ENCODE data around the gene METTL14.

Gene METTL14

GRCh38 chr4:118712872-118713271, 27.7 kb downstream of the METTL14 start:
- H3K27ac ChIP-seq (ENCODE audit: low read length) = no peak overlapping the region
- H3K4me1 ChIP-seq (ENCODE audit: control insufficient read depth, insufficient read depth, low read length) = no peaks in the 10 kb centered on the region
- no peaks in the 10 kb centered on the region for H3K36me3 ChIP-seq (ENCODE audit: control insufficient read depth, insufficient read depth, low read length)
- no peak for DNase-seq (ENCODE audit: low read depth, low spot score)
- WGBS (ENCODE audit: insufficient coverage, insufficient read length) = no CpG with 5 or more reads among the region's 1 CpG
- no peak overlapping the region for H3K4me3 ChIP-seq (ENCODE audit: low read length)
- H3K27me3 ChIP-seq (ENCODE audit: control insufficient read depth, insufficient read depth, low read length) = no peaks in the 10 kb centered on the region
- H3K9me3 ChIP-seq (ENCODE audit: control insufficient read depth, insufficient read depth, low read length) = no peaks in the 10 kb centered on the region

- Histone ChIP-seq H3K27me3 (ENCODE audit: control insufficient read depth, insufficient read depth, low read length) (no peaks in the 10 kb centered on the region), H3K36me3 (ENCODE audit: control insufficient read depth, insufficient read depth, low read length) (no peaks in the 10 kb centered on the region), H3K27ac (ENCODE audit: low read length) (no peak overlapping the region), H3K4me3 (ENCODE audit: low read length) (no peak overlapping the region), H3K4me1 (ENCODE audit: control insufficient read depth, insufficient read depth, low read length) (no peaks in the 10 kb centered on the region), H3K9me3 (ENCODE audit: control insufficient read depth, insufficient read depth, low read length) (no peaks in the 10 kb centered on the region)
- WGBS (ENCODE audit: insufficient coverage, insufficient read length) = no CpG with 5 or more reads among the region's 4 CpGs
- DNase-seq (ENCODE audit: low read depth, low spot score) = no peak
These were observed 29.5 kb downstream of the METTL14 start for GRCh38 chr4:118714682-118715081.

GRCh38 chr4:118716304-118716703, 31.1 kb downstream of the METTL14 start:
- Histone ChIP-seq H3K4me1 (ENCODE audit: control insufficient read depth, insufficient read depth, low read length) (no peaks in the 10 kb centered on the region), H3K27me3 (ENCODE audit: control insufficient read depth, insufficient read depth, low read length) (no peaks in the 10 kb centered on the region), H3K9me3 (ENCODE audit: control insufficient read depth, insufficient read depth, low read length) (no peaks in the 10 kb centered on the region), H3K4me3 (ENCODE audit: low read length) (no peak overlapping the region), H3K27ac (ENCODE audit: low read length) (no peak overlapping the region), H3K36me3 (ENCODE audit: control insufficient read depth, insufficient read depth, low read length) (no peaks in the 10 kb centered on the region; the same call in 1 of the 2 replicates)
- no CpG with 5 or more reads among the region's 3 CpGs for WGBS (ENCODE audit: insufficient coverage, insufficient read length)
- DNase-seq (ENCODE audit: low read depth, low spot score) = no peak

GRCh38 chr4:118718511-118719170, 33.4 kb downstream of the METTL14 start:
- no peak overlapping the region for H3K4me3 ChIP-seq (ENCODE audit: low read length)
- WGBS (ENCODE audit: insufficient coverage, insufficient read length) = no CpG with 5 or more reads among the region's 4 CpGs
- H3K27ac ChIP-seq (ENCODE audit: low read length) = no peak overlapping the region
- no peaks in the 10 kb centered on the region for H3K27me3 ChIP-seq (ENCODE audit: control insufficient read depth, insufficient read depth, low read length)
- DNase-seq (ENCODE audit: low read depth, low spot score) = no peak
- H3K9me3 ChIP-seq (ENCODE audit: control insufficient read depth, insufficient read depth, low read length) = no peaks in the 10 kb centered on the region
- H3K4me1 ChIP-seq (ENCODE audit: control insufficient read depth, insufficient read depth, low read length) = no peaks in the 10 kb centered on the region
- H3K36me3 ChIP-seq (ENCODE audit: control insufficient read depth, insufficient read depth, low read length) = no peaks in the 10 kb centered on the region; the same call in 1 of the 2 replicates

- WGBS (ENCODE audit: insufficient coverage, insufficient read length) = no CpG with 5 or more reads among the region's 1 CpG
- Histone ChIP-seq H3K27ac (ENCODE audit: low read length) (no peak overlapping the region), H3K4me3 (ENCODE audit: low read length) (no peak overlapping the region), H3K4me1 (ENCODE audit: control insufficient read depth, insufficient read depth, low read length) (no peaks in the 10 kb centered on the region), H3K27me3 (ENCODE audit: control insufficient read depth, insufficient read depth, low read length) (no peaks in the 10 kb centered on the region), H3K9me3 (ENCODE audit: control insufficient read depth, insufficient read depth, low read length) (no peaks in the 10 kb centered on the region), H3K36me3 (ENCODE audit: control insufficient read depth, insufficient read depth, low read length) (no peaks in the 10 kb centered on the region; the same call in 1 of the 2 replicates)
- no peak for DNase-seq (ENCODE audit: low read depth, low spot score)
These were observed 36.6 kb downstream of the METTL14 start for GRCh38 chr4:118721752-118722151.

DNA sequence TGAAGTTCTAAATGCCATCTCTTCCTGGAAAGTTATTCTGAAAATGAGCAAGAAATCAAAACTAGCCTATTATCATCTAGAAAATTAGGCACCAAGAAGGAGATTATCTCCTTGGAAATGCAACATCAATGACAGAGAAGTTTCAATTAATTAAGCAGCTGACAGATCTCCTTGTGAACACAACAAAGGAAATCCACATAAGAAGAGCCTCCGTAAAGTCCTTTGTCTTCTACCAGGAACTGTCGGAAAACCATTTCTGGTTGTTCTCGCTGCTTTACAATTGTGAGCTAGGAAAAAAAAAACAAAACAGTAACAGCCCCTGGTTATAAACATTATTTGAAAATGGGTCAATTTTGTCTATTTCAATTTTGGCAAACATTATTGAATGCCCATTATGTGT, 38.2 kb downstream of the METTL14 start:
- Histone ChIP-seq H3K27ac (ENCODE audit: low read length) (no peak overlapping the region), H3K4me3 (ENCODE audit: low read length) (no peak overlapping the region), H3K4me1 (ENCODE audit: control insufficient read depth, insufficient read depth, low read length) (no peaks in the 10 kb centered on the region), H3K27me3 (ENCODE audit: control insufficient read depth, insufficient read depth, low read length) (no peaks in the 10 kb centered on the region), H3K36me3 (ENCODE audit: control insufficient read depth, insufficient read depth, low read length) (peaks cover 3% of the 10 kb centered on the region; the same call in 1 of the 2 replicates), H3K9me3 (ENCODE audit: control insufficient read depth, insufficient read depth, low read length) (no peaks in the 10 kb centered on the region)
- WGBS (ENCODE audit: insufficient coverage, insufficient read length) = no CpG with 5 or more reads among the region's 3 CpGs
- no peak for DNase-seq (ENCODE audit: low read depth, low spot score)

DNA sequence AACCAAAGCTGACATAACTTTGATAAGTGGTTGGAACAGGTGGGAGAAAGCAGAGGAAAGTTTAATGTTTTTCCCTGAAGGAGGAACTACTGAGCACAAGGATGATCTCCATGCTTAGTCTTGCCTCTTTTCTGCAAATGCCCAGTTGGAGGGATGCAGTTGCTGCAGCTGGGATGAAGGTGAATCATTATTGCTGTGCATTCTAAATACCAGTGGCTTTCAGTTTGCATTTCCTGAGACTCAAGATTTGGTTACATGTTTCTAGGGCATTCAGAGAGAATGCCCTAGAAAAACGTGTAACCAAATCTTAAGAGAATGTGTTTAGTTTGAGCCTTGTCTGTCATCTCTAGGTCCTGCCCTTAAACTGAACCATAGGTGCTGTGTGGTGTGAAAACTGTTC, 42.2 kb downstream of the METTL14 start:
- Histone ChIP-seq H3K36me3 (ENCODE audit: control insufficient read depth, insufficient read depth, low read length) (peaks cover 9% of the 10 kb centered on the region; the same call in 1 of the 2 replicates), H3K27me3 (ENCODE audit: control insufficient read depth, insufficient read depth, low read length) (no peaks in the 10 kb centered on the region), H3K4me3 (ENCODE audit: low read length) (no peak overlapping the region), H3K9me3 (ENCODE audit: control insufficient read depth, insufficient read depth, low read length) (no peaks in the 10 kb centered on the region), H3K4me1 (ENCODE audit: control insufficient read depth, insufficient read depth, low read length) (no peaks in the 10 kb centered on the region), H3K27ac (ENCODE audit: low read length) (no peak overlapping the region)
- WGBS (ENCODE audit: insufficient coverage, insufficient read length) = no CpG with 5 or more reads among the region's 1 CpG
- DNase-seq (ENCODE audit: low read depth, low spot score) = no peak

GRCh38 chr4:118729287-118730286, 44.4 kb downstream of the METTL14 start:
- Histone ChIP-seq H3K4me1 (ENCODE audit: control insufficient read depth, insufficient read depth, low read length) (no peaks in the 10 kb centered on the region), H3K36me3 (ENCODE audit: control insufficient read depth, insufficient read depth, low read length) (peaks cover 9% of the 10 kb centered on the region; the same call in 1 of the 2 replicates), H3K4me3 (ENCODE audit: low read length) (no peak overlapping the region), H3K9me3 (ENCODE audit: control insufficient read depth, insufficient read depth, low read length) (no peaks in the 10 kb centered on the region), H3K27me3 (ENCODE audit: control insufficient read depth, insufficient read depth, low read length) (no peaks in the 10 kb centered on the region), H3K27ac (ENCODE audit: low read length) (no peak overlapping the region)
- WGBS (ENCODE audit: insufficient coverage, insufficient read length) = no CpG with 5 or more reads among the region's 6 CpGs
- DNase-seq (ENCODE audit: low read depth, low spot score) = no peak

GRCh38 chr4:118730683-118731082, 45.5 kb downstream of the METTL14 start:
- H3K36me3 ChIP-seq (ENCODE audit: control insufficient read depth, insufficient read depth, low read length) = peaks cover 9% of the 10 kb centered on the region; the same call in 1 of the 2 replicates
- no peaks in the 10 kb centered on the region for H3K9me3 ChIP-seq (ENCODE audit: control insufficient read depth, insufficient read depth, low read length)
- H3K4me3 ChIP-seq (ENCODE audit: low read length) = no peak overlapping the region
- no peak overlapping the region for H3K27ac ChIP-seq (ENCODE audit: low read length)
- no peaks in the 10 kb centered on the region for H3K4me1 ChIP-seq (ENCODE audit: control insufficient read depth, insufficient read depth, low read length)
- no peak for DNase-seq (ENCODE audit: low read depth, low spot score)
- no peaks in the 10 kb centered on the region for H3K27me3 ChIP-seq (ENCODE audit: control insufficient read depth, insufficient read depth, low read length)

GRCh38 chr4:118732591-118733330, 47.6 kb downstream of the METTL14 start:
- H3K36me3 ChIP-seq (ENCODE audit: control insufficient read depth, insufficient read depth, low read length) = peaks cover 7% of the 10 kb centered on the region; the same call in 1 of the 2 replicates

More at GRCh38 chr4:118732591-118733330, 47.6 kb downstream of the METTL14 start:
- Histone ChIP-seq H3K4me3 (ENCODE audit: low read length) (no peak overlapping the region), H3K27me3 (ENCODE audit: control insufficient read depth, insufficient read depth, low read length) (no peaks in the 10 kb centered on the region), H3K27ac (ENCODE audit: low read length) (no peak overlapping the region), H3K9me3 (ENCODE audit: control insufficient read depth, insufficient read depth, low read length) (no peaks in the 10 kb centered on the region), H3K4me1 (ENCODE audit: control insufficient read depth, insufficient read depth, low read length) (no peaks in the 10 kb centered on the region)
- no CpG with 5 or more reads among the region's 3 CpGs for WGBS (ENCODE audit: insufficient coverage, insufficient read length)
- DNase-seq (ENCODE audit: low read depth, low spot score) = no peak
